K562 (cell line): Measurements from ENCODE around the gene LTB4R2. TPM values are rescaled to one million over a fixed set of nuclear protein-coding genes. Genes with fewer than 3 reads are reported as not detected.

ENCODE experiments used
- ATAC-seq: fragments of 200-7000 bp; cut with Tn5 transposase; 3 replicates; pipeline ENCODE4 v1.9.1; 2020; ENCODE audit warnings: moderate library complexity
- BruUV-seq: library from RNA; stranded (reverse); fragments of 400-500 nt; replicated peaks from 2 replicates; lab custom pipeline; 2021; lab: Mats Ljungman, UMichigan
- CTCF ChIA-PET: fragments of 300-600 bp; formaldehyde crosslinking; extraction: SDS; loops from one replicate; lab custom pipeline; 2021; ENCODE audit warnings: low intra/inter-chr PET ratio; lab: Yijun Ruan, JAX
- POLR2A ChIA-PET: fragments of 300-600, 350-650 bp; sonication (Branson Sonifier 250); formaldehyde crosslinking; extraction: SDS; loops from one replicate; lab custom pipeline; 2021; ENCODE audit warnings: antibody characterized with exemption, inconsistent platforms; lab: Yijun Ruan, JAX
- DNase-seq, 4 experiments: peaks; one replicate each; pipeline versions ENCODE4 v3.0.0 to v3.0.0-alpha.2; 2011 to 2018; ENCODE audit warnings: low spot score in 3 of 4, mixed read lengths in 3 of 4; ENCODE audit errors: extremely low read depth in 1 of 4
- FAIRE-seq: peaks from 2 replicates; lab custom pipeline; 2011; peaks lifted over from hg19 to GRCh38; lab: Jason Lieb, UNC
- H2AFZ ChIP-seq: 2 replicates; pipeline ENCODE4 v1.6.0; 2011; ENCODE audit warnings: low read depth, low read length, control low read depth, inconsistent platforms
- H3K27ac ChIP-seq: fragments of 200-600 bp; 3 replicates; pipeline ENCODE4 v1.8.0; 2011; ENCODE audit warnings: low read depth, mild to moderate bottlenecking, control low read depth, inconsistent platforms, low read length, moderate library complexity, mixed read lengths; ENCODE audit errors: extremely low read depth
- H3K27me3 ChIP-seq, 2 experiments: fragments of 300-600 bp in 1 of 2; 2 replicates in 1 of 2; 3 replicates in 1 of 2; pipeline versions ENCODE4 v1.6.0 to v1.8.0; 2011; ENCODE audit warnings: inconsistent platforms in 2 of 2, low read length in 2 of 2, mild to moderate bottlenecking in 1 of 2, mixed read lengths in 1 of 2, moderate library complexity in 1 of 2; ENCODE audit not compliant: control insufficient read depth in 2 of 2, insufficient read depth in 2 of 2
- H3K36me3 ChIP-seq: fragments of 300-600 bp; 3 replicates; pipeline ENCODE4 v1.8.0; 2011; ENCODE audit warnings: mild to moderate bottlenecking, low read length, inconsistent platforms; ENCODE audit not compliant: control insufficient read depth, insufficient read depth
- H3K4me1 ChIP-seq, 2 experiments: fragments of 200-600 bp in 1 of 2; replicated peaks in 1 of 2; 2 replicates in 1 of 2; 3 replicates in 1 of 2; pipeline versions ENCODE4 v1.5.1 to v1.8.0; 2011; ENCODE audit warnings: inconsistent platforms in 2 of 2, low read length in 2 of 2, mild to moderate bottlenecking in 1 of 2, mixed read lengths in 1 of 2, moderate library complexity in 1 of 2; ENCODE audit not compliant: control insufficient read depth in 2 of 2, insufficient read depth in 2 of 2
- H3K4me2 ChIP-seq: 2 replicates; pipeline ENCODE4 v1.6.1; 2011; ENCODE audit warnings: low read length, control low read depth, inconsistent platforms, mixed read lengths; ENCODE audit not compliant: insufficient read depth
- H3K4me3 ChIP-seq: fragments of 200-600 bp; sonication (generic), shearing (Covaris generic); 2 replicates; pipeline ENCODE4 v1.5.1; 2016; ENCODE audit warnings: control low read depth, inconsistent platforms
- H3K79me2 ChIP-seq: fragments of 200-600 bp; 3 replicates; pipeline ENCODE4 v1.8.0; 2011; ENCODE audit warnings: low read length, inconsistent platforms; ENCODE audit not compliant: control insufficient read depth, insufficient read depth
- H3K9ac ChIP-seq, 2 experiments: 2 replicates each; pipeline versions ENCODE4 v1.6.0 to v1.6.1; 2011; ENCODE audit warnings: low read depth in 2 of 2, low read length in 2 of 2, control low read depth in 1 of 2, inconsistent platforms in 1 of 2, mild to moderate bottlenecking in 1 of 2, mixed read lengths in 1 of 2; ENCODE audit not compliant: insufficient read depth in 1 of 2
- H3K9me1 ChIP-seq: one replicate; pipeline ENCODE4 v1.6.0; 2011; ENCODE audit warnings: inconsistent platforms, mild to moderate bottlenecking, low read length, moderate library complexity; ENCODE audit not compliant: control insufficient read depth, insufficient read depth
- H3K9me3 ChIP-seq: replicated peaks from 2 replicates; pipeline ENCODE4 v1.5.1; 2011; ENCODE audit warnings: low read depth, low read length, inconsistent platforms; ENCODE audit not compliant: control insufficient read depth, insufficient read depth
- H4K20me1 ChIP-seq: replicated peaks from 2 replicates; pipeline ENCODE4 v1.6.1; 2011; ENCODE audit warnings: low read length, inconsistent platforms, mixed read lengths; ENCODE audit not compliant: control insufficient read depth, insufficient read depth
- CTCF ChIP-seq, 3 experiments: IDR thresholded peaks in 2 of 3; conservative IDR thresholded peaks in 1 of 3; 2 replicates each; pipeline ENCODE4 v1.5.1; 2011 to 2012; ENCODE audit warnings: low read length in 3 of 3, mild to moderate bottlenecking in 3 of 3, control low read depth in 2 of 3, improper control_type of control experiment in 1 of 3, inconsistent platforms in 1 of 3, low read depth in 1 of 3, mixed read lengths in 1 of 3, moderate library complexity in 1 of 3; ENCODE audit not compliant: insufficient read depth in 2 of 3
- RBFOX2 ChIP-seq: fragments of 200-400 bp; formaldehyde crosslinking; IDR thresholded peaks from 2 replicates; pipeline ENCODE4 v1.6.1; 2017; ENCODE audit warnings: low read depth, mild to moderate bottlenecking, low read length, moderate library complexity
- WGBS: fragments of 100-300 bp; shearing (Covaris generic); methylation state at CpG from one replicate; pipeline ENCODE4 v1.1.6; 2016; ENCODE audit warnings: low coverage, mixed read lengths; ENCODE audit not compliant: insufficient coverage; ENCODE audit errors: missing lambda C conversion rate; 5-methylcytosine and 5-hydroxymethylcytosine counted together
- in situ Hi-C: fragments of 300-500 bp; cut with MboI; formaldehyde crosslinking; loops from 4 replicates; pipeline ENCODE4 v1.15.0; 2018; ENCODE audit warnings: inconsistent platforms, mixed read lengths
- intact Hi-C: fragments of 100-400 bp; cut with micrococcal nuclease; formaldehyde crosslinking; loops from 2 replicates; pipeline ENCODE4 v1.14.2; 2022
- polyA plus RNA-seq, 8 experiments: library from polyadenylated mRNA; depleted of rRNA in 4 of 8; stranded (reverse) in 5 of 8; unstranded in 3 of 8; fragments of >200 nt; fragmentation: Nextera tagmentation in 2 of 8; fragmentation: Illumina TruSeq in 1 of 8; extraction: Ambion mirVana in 2 of 8; extraction: Trizol in 1 of 8; gene quantifications; 2 replicates each; pipeline versions ENCODE4 v1.2.1 to v1.2.3, GENCODE V29; 2011 to 2014; ENCODE audit warnings: inconsistent platforms in 1 of 8, missing spikeins in 1 of 8
- total RNA-seq, 7 experiments: library from RNA; depleted of rRNA in 6 of 7; stranded (reverse); fragments of >200 nt in 6 of 7; fragmentation: Illumina TruSeq in 2 of 7; extraction: Trizol in 2 of 7; gene quantifications; 2 replicates each; pipeline versions ENCODE4 v1.2.1 to v1.2.3, GENCODE V29; 2011 to 2021; ENCODE audit warnings: low replicate concordance in 1 of 7

Gene LTB4R2
- total and polyA plus RNA-seq, 9 of the 15 experiments (the other 6 are each of a cell fraction or from before 2014, with no cell fraction given) = 0.03 to 11.6 (median 2.8) TPM; not detected in 1

- H3K27me3 ChIP-seq = no peaks in the 10 kb centered on the region
- no peak overlapping the region for H3K27ac ChIP-seq
- TF ChIP-seq CTCF (IDR thresholded peaks at IDR 0.05 in 2 of 3, conservative IDR thresholded peaks at IDR 0.05 in 1 of 3; ENCODE audit: insufficient read depth in 2 of 3, low read depth in 1 of 3, low read length in 3 of 3) (0 out of 6 replicates have a peak, but pooled peaks of 2 of the 3 experiments have one; percentile 10 to 25), RBFOX2 (no peak)
- ChIA-PET CTCF (no interaction called here), POLR2A (interaction anchor here (0.6 to 1.2 kb wide), 2 partner anchors 11 to 17 kb away, joined by 3 to 4 read pairs; partner anchors contain the start of gene TGM1)
- DNase-seq (no peak), FAIRE-seq (no peak), ATAC-seq (peak; percentile 12; the same call in 1 of the 3 replicates)
- no peaks in the 10 kb centered on the region; the same call in 2 of the 3 replicates for H3K36me3 ChIP-seq
- intact Hi-C loops (no loop called here), in situ Hi-C loops (no loop called here)
- peaks cover 2% of the 10 kb centered on the region for H3K9me1 ChIP-seq
- H4K20me1 ChIP-seq = no peaks in the 10 kb centered on the region; the same call in 1 of the 2 replicates
- no peak overlapping the region for H3K4me3 ChIP-seq
- no TSS peak for BruUV-seq
- peaks cover 9% of the 10 kb centered on the region; the same call in 1 of the 3 replicates for H3K79me2 ChIP-seq
- peaks cover 27 to 29% of the 10 kb centered on the region in 2 experiments; a peak in 4 of 5 replicates for H3K4me1 ChIP-seq
- WGBS = 70% methylated on average over 3 of the region's 3 CpGs
- H3K4me2 ChIP-seq = no peak overlapping the region
- H2AFZ ChIP-seq = no peak overlapping the region
- H3K9ac ChIP-seq = no peak overlapping the region
- H3K9me3 ChIP-seq = no peaks in the 10 kb centered on the region
These were observed 36.4 kb upstream of the LTB4R2 start for GRCh38 chr14:24273422-24273998.
